ENCODE results near the gene GAGE12J.
"Not testable (repeated sequence)": the region's sequence is repeated elsewhere in the genome, so short reads cannot be mapped to it uniquely, and the experiment has no call there.

Gene GAGE12J

DNA sequence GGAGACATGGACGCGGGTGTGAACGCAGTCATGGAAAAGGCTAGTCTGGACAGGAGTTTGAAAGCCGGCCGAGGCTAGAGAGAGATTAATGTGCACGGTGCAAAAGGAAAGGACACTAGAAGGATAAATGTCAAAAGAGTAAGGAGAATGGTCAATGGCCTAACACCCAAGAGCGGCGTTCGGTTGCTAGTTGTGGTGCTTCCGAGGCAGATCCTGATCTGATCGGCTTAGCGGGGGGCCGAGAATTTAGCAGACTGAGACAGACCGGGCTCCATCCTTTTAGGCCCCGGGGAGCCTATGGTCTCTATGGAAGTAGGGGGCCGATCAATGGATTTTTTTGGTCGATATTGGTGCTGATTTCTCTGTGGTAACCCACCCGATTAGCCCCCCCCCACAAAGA is 11.5 kb upstream of the GAGE12J start:
- DNase-seq (ENCODE audit: low read depth in 2 of 2), result no peak

DNA sequence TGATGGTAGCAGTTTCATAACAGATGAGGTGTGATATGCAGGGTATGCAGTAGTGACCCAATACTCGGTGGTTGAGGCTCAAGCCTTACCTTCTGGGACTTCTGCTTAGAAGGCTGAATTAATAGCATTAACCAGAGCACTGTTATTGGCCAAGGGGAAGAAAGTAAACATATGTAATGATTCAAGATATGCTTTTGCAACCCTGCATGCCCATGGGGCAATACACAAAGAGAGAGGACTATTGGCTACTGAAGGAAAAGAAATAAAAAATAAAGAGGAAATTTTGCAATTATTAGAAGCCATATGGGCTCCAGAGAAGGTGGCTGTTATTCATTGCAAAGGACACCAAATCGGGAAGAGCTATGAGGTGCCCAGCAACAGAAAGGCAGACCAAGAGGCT is 9.7 kb upstream of the GAGE12J start:
- DNase-seq (ENCODE audit: low read depth in 2 of 2), result no peak

DNA sequence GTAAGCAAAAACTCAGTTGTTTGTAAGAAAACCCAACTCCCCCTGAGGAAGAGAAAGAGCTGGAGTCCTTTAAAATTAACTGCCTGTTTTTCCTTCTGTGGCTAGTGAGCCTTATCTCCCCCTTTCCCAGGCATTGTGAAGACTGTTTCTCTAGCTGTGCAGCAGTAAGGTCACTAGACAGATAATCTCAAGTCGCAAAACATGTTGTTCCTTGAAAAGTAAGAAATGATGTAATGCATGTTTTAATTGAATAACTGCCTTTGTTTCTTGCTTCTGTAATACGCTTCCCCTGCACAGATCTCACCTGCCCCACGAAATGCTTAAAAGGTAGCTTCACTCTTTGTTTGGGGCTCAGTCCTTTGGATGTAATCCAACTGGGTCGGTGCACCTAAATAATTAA is 5.8 kb upstream of the GAGE12J start:
- no peak for DNase-seq (ENCODE audit: low read depth in 2 of 2)

DNA sequence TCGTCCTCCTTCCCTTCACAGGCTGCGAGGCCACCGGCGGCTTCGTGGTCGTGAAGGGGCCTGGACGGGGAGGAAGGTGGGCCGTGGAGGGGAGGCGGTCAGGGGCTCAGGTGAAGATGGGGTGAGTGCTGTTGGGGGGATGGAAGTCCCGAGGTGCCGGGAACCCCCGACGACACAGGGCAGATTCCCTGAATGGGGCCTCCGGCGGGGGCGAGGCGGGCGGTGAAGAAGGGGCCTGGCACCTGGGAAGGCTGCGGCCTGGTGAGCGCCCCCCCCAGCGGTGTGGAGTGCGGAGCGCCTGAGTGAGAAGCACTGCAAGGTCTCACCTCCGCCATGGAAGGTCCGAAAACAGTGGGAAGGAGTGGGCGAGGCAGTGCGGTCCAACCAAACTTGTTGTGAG is 429 bp downstream of the GAGE12J start:
- DNase-seq (ENCODE audit: low read depth in 2 of 2), result not testable (repeated sequence)

DNA sequence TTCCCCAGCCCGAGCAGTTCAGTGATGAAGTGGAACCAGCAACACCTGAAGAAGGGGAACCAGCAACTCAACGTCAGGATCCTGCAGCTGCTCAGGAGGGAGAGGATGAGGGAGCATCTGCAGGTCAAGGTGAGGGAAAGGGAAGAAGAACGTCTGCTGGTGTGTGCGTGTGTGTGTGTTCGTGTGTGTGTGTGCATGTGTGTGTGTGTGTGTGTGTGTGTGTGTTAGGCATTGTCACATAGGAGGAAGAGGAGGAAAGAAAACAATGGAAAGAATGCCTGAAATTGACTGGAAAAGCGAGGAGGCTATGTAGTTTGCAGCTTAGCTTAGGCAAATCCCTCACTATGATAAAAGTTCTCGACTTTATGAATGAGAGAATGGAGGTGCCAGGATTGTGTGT is 1.9 kb downstream of the GAGE12J start:
- not testable (repeated sequence) for DNase-seq (ENCODE audit: low read depth in 2 of 2)

- not testable (repeated sequence) for DNase-seq (ENCODE audit: low read depth in 2 of 2)
These were observed 8.6 kb downstream of the GAGE12J start for GRCh38 chrX:49330421-49330820.

GRCh38 chrX:49331282-49331681 is 9.4 kb downstream of the GAGE12J start, which contains the start of gene GAGE13:
Gene GAGE13, plus strand, starts transcription at chrX:49331582. Its CDS starts 1,156 bp downstream, at chrX:49332738.
- not testable (repeated sequence) for DNase-seq (ENCODE audit: low read depth in 2 of 2)

DNA sequence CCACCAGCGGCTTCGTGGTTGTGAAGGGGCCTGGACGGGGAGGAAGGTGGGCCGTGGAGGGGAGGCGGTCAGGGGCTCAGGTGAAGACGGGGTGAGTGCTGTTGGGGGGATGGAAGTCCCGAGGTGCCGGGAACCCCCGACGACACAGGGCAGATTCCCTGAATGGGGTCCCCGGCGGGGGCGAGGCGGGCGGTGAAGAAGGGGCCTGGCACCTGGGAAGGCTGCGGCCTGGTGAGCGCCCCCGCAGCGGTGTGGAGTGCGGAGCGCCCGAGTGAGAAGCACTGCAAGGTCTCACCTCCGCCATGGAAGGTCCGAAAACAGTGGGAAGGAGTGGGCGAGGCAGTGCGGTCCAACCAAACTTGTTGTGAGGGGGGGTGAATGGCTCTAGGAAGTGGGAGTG is 10.0 kb downstream of the GAGE12J start:
- DNase-seq (ENCODE audit: low read depth in 2 of 2), result not testable (repeated sequence)

- DNase-seq (ENCODE audit: low read depth in 2 of 2), result not testable (repeated sequence)
These were observed 19.6 kb downstream of the GAGE12J start for GRCh38 chrX:49341449-49341848.

DNA sequence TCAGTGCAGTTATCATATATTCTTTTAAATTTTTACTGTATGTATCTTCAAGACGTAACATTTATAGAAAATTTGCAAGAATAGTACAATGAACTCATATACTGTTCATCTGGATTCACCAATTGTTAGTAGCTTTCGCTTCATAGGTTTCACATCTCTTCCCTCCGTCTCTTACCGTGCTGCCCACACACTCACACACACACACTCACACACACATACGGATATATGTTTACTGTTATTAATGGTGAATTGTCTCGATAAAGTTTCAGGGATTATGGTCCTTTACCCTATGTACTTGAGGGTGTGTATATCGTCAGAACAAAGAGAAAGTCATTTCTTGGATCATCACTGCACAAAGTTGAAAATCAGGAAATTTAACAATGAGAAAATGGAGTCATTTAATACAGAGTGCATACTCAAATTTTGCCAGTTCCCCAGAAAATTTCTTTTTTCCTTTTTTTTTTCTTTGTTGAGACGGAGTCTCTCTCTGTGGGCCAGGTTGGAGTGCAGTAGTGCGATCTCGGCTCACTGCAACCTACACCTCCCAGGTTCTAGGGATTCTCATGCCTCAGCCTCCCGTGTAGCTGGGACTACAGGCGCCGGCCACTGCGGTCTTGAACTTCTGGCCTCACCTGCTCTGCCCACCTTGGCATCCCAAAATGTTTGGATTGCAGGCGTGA is 22.8 kb downstream of the GAGE12J start:
- DNase-seq (ENCODE audit: low read depth in 2 of 2), result not testable (repeated sequence)

- DNase-seq (ENCODE audit: low read depth in 2 of 2), result not testable (repeated sequence)
These were observed 23.6 kb downstream of the GAGE12J start for GRCh38 chrX:49345402-49345801.

DNA sequence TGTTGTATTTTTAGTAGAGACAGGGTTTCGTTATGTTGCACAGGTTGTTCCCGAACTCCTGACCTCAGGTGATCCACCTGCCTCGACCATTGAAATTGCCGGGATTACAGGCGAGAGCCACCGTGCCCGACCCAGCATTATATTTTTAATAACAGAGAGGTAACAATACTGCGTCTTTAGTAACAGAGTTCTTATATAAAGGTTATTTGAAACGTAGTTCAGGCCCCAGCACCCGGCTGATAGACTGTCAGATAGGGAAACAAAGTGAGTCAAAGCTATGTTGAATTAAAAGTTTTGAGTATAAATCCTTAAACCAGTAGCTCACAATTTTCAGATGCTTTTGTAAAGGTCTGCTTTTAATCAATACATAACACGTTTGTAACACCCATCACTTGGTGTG is 24.3 kb downstream of the GAGE12J start:
- DNase-seq (ENCODE audit: low read depth in 2 of 2), result not testable (repeated sequence)

Data from stimulated activated CD4-positive, alpha-beta T cell treated with anti-CD3 and anti-CD28 coated beads, Interleukin-1b, Interleukin-23, amount 100 ng/mL, for 4 hours (primary cell).